DMS53 (cell line): Measurements from ENCODE around the gene CHCHD3.

Experiments used
- DNase-seq: peaks from one replicate; lab custom pipeline; 2025; lab: John Stamatoyannopoulos, UW

Gene CHCHD3

DNA sequence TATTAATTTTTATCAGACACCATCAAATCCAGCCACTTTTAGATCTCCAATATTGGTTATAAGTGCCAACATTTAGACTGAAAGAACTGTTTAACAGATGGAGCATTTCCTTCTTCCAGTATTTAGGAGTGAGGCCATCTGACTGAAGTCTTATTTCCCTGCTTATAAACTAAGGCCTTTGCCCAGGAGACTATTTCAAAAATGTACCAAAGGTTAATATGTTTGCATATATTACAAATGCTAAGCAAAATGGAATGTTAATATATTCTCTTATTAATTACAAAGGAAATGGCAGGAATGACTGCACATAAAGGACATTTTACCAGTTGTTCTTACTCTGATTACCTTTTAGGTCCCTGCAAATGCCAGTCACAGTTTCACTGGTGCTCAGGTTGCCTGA is 266.8 kb downstream of the CHCHD3 start:
- DNase-seq, result no peak

DNA sequence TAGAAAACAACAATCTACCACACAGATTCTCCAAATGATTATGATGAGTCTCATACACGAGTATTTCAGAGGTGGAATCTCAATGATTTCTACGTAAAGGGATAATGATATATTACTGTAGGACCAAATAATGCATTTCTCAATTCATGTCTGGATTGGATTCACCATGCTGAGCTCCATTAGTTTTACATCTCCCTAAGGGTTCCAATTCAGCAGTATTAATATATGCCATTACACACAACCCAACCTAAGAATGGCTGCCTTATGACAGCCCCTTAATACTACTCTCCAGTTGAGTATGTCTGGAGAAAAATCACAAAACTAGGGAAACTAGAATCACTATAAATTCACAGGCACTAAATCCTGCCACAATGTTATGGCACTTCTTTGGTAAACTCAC is 271.3 kb downstream of the CHCHD3 start:
- DNase-seq, result no peak

DNA sequence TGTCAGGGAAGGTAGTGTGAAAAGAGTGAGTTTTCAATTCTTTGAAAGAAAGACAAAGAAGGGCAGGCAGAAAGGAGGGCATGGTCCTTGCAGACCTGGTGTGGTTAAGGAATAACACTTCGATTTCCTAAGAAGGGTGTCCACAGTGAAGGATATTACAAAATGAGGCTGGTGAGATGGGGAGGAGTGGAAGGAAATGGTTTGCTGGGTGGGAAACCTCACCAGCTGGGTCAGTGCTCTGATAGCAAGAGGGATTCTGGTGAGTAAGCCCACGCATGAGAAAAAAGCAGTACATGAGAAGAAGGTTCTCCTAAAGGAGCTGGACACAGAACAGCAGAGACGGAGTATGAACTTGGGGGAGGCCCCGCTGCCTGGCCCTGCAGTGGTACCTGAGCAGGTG is 275.1 kb downstream of the CHCHD3 start:
- DNase-seq, result no peak

DNA sequence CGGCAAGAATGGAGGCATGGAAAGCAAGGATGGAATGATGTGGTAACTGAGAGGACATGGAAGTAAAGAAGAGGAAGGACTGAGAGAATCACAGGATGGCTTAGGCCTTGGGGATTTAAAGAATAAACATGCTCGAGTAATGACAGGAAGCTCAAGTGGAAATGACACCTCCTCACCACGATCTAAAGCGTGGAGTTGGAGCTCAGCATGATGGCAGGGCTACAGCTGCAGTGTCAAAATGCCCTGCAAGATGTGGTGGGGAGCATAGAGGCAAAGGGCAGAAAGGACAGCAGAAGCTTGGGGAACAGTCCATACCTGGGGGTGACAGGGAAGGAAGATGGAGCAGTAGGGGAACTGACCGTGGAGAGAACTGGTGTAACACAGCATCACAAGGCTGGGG is 276.1 kb downstream of the CHCHD3 start:
- no peak for DNase-seq

DNA sequence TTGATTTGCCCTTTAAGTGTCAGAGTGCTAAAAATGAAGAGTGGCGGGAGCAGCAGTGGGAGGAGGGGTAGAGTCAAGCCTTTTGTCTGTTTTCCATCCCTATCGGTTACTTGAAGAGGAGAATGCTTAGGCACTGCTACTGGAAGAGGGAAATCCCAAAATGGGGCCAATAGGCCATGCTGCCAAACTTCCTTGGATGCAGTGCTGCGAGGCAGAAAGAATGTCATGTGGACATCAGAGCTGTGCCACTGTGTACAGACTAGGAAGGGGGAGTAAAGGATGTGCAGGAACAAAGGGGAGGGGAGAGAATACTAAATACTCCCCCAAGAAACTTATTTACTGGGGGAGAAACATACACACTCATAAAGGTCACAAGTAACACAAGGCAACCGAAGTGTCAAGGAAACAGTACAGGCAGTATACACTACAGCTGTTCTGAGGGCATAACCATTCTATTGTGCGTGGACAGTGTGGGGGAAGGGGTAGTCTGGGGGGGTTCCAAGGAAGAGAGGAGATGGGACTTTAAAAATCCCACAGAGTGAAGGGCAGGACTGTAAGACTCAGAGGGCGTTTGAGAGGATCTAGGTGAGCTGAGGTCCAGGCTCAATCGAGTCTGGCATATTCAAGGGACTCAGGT is 276.9 kb downstream of the CHCHD3 start:
- no peak for DNase-seq

DNA sequence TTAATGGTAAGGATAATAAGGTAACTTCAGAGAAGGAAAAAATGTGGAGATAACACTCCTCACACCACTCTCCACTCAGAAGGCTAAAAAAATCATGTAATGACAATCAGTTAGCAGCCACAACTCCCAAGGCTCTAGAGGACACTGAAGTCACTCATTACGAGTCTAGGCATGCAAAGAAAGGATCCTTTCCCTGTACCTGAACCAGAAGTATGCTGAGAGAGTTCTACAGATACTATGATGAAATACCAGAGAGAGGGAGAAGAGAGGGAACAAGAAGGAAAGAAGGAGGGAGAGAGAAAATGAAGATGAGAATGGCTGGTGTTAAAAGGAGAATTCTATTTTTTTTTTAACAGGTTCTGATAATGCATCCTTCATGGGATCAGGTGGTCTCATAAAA is 281.4 kb downstream of the CHCHD3 start:
- no peak for DNase-seq

DNA sequence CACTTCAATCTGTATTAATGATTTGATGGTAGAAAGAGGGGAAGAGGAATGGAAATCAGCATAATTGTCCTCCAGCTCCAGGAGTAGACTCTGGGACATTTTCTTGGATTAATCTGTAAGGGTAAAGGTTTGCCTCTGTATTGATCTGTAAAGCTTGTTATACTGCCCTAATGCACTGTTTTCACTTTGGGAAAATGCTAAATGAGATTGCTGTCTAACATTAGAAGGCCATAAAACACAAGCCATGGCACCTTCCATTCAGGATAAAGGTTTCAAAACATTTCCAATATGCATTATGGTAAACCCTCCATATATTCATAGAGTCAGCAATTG is 282.8 kb downstream of the CHCHD3 start:
- DNase-seq, result no peak

DNA sequence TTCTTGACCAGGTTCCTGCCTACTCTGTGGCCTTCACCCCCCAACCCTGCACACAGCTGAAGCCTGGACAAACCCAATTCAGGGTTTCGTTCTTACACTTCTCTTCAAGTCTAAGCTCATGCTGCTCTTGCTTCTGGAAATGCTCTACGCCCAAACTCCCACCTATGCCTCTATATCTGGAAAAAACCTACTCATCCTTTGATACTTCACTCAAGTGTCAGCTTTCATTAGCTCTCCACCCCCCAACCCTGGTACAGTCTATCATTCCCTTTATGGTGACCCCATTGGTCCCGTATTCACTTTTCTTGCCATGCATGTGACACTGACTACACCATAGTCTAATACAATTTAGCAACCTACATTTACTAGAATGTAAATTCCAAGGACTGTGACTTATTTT is 284.7 kb downstream of the CHCHD3 start:
- no peak for DNase-seq

DNA sequence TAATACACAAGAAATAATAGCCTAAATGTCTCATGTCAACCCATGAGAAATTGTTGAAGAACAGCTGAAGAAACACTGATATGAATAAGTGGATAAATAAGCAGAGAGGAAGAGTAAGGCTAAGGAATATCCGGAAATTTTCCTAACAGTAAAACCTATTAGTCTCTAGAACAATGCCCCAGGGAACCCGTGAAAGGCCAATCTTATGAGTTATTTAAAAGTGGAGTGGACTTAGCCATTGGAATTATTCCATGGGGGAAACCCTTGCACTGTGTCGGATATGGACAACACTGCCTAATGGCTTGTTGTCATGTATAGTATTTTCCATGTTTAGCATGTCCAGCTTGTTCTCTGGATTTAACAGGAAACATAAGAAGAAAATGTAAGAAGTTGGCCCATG is 288.4 kb downstream of the CHCHD3 start:
- DNase-seq, result no peak

DNA sequence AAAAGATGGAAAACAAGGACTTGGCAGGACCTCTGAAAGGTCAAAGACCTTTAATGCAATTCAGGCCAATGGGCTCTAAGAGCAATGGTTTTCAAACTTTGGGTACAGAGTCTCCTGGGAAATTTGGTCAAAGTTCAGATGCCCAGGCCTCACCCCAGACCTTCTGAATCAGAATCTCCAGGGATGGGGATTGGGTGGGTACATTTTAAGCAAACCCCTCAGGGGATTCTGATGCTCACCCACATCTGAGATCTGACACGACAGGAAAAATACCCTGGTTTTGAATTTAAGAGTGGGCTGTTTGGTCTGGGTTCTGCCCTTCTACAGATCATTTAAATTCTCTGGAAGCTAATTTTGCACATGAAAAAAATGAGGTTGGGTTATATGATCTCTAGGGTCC is 290.9 kb downstream of the CHCHD3 start:
- DNase-seq, result no peak

DNA sequence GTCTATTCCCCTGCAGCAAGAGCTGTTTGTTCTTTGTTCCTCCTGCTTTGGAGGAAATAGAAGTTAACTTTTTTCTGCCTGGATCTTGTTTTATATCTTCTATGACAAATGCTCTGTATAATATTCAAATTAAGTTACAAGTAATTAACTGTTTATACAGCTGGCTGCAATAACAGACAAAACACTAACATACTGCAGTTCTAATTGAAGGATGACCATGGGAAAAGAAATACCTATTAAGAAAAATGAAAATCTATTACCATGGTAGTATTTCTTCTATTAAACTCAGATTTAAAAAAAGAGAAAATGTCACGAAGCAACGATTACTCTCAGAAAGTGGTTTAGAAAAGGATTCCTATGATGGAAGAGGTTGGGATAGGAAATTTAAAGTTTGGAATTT is 291.8 kb downstream of the CHCHD3 start:
- no peak for DNase-seq

DNA sequence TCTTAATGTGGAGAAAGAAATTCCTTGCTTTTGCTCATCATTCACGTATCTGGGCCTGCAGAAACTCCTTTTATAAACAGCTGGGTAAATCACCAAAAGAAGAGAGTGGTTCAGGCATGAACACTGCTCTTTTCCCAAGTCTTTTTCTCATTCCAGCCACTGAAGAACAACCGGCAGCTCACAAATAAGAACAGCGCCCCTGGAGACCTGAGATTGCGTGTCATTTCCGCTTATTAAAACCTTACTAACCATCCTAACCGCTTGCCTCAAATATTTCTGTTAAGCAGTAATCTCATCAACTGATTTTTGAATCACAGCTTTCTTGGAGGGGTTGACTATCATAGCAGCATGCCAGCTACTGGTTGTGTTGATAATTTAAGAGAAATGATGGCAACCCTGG is 292.6 kb downstream of the CHCHD3 start:
- no peak for DNase-seq

DNA sequence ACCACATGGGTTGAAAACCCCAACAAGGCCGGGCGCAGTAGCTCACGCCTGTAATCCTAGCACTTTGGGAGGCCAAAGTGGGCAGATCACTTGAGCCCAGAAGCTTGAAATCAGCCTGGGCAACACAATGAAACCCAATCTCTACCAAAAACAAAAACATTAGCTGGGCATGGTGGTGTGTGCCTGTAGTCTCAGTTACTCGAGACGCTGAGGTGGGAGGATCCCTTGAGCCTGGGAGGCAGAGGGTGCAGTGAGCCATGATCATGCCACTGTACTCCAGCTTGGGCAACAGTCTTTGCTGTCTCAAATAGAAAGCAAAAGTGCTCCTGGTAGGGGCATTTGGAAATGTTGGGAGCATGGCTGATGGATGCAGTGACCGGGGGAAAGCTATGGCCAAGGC is 296.0 kb downstream of the CHCHD3 start:
- no peak for DNase-seq

DNA sequence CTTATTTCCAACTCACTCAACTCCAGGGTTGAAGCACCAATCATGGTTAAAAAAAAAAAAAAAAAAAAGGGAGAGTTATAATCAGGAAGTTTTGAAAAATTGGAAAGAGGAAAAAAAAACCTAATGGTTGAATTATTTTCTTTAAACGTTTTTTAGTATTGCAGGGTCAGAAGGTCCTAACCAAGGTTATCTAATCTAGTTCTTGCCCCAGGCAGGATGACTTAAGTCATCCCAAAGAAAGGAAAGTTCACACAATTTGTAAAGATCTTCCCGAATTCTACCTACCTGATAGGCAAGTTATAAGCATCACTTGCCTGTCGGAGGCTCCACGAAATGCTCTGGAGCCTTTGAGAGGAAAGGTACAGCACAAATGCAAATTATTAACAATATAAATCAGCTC is 297.5 kb downstream of the CHCHD3 start:
- DNase-seq, result no peak

DNA sequence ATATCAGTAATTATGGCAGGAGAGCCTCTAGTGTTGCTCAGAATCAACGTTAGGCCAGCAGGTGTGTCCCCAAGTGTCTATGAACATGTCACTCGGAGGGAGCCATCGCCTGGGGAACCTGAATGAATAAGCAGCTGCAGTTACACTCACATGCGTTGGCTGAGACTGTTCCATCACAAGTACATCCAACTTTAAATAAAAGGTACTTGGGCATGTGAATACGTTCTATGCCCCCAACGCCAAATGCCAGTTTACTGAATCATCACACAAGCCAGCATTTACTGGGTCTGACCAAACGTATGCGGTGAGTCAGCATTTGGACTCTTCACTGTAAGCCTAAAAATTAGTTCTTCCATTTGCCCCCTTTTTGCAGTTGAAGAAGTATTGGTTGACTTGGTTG is 298.1 kb downstream of the CHCHD3 start:
- DNase-seq, result peak; percentile 52

DNA sequence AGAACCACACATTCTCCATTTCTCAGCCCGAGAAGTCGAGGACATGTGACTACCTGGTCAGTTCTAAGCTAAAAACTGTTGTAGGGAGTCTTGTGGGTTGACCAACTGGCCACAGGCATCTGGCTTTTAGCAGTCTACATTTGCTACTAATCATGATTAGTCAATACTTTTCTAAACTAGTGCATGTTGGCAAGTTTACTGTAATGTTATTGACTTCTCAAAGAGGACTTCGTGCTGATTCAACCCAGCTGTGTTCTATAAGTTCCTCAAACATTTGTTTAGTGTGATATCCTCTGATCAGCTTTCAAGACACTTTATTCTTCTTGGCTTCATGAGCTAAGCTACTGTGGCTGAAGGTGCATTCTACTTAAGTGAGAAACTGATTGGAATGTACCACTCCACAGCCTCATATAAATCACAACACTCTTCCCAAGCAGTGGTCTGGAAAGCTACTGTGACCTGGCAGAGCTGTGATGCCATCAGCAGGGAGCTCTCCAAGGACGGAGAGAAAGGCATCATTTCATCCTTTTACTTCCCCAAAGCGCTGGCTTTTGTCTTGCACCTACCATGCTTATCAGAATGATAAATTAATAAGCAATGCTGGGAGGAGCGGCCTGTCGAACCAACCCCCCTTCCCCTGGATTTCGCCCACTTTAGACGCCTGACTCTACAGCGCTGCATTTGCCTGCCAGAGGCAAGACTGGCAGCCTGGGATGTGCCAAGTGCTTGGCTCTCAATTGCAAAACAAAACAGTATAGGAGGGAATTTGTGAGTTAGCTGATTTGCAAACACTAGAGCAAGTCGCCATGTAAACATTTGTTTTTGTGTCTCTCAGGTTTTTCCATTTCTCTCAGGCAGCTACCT is 298.9 kb downstream of the CHCHD3 start:
- DNase-seq, result peak; percentile 28

DNA sequence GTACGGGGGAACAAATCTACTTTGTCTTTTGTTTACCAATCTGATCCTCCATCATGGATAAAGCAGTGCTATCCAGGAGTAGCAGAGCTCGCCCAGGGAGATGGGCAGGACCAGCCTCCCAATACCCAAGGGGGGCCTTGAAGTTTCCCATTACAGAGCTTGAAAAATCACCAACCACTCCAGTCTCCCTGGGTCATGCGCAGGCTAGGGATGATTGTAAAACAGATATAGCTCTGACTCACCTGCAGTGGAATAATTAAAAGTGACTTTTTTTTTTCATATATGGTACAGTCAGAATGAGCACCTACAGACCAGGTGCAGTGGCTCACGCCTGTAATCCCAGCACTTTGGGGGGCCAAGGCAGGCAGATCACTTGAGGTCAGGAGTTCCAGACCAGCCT is 301.1 kb downstream of the CHCHD3 start:
- DNase-seq, result no peak

DNA sequence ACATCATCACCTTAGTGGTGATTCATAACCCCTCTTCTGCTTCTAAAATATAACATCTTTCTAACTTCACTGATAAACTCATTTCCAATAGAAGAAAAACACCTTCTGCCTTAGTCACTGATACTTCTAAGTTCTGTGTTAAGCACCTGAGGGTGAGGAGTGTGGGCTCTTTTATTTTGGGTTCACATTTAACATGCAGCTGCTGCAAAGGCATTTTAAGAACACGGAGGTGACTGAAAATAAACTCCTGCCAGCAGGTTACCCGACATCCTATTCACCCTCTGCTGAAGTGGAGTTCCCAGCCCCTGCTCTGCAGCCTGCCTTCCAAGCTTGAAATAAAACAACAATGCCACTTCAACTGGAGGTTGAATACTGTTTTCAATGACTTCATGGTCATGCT is 302.7 kb downstream of the CHCHD3 start:
- DNase-seq, result no peak

DNA sequence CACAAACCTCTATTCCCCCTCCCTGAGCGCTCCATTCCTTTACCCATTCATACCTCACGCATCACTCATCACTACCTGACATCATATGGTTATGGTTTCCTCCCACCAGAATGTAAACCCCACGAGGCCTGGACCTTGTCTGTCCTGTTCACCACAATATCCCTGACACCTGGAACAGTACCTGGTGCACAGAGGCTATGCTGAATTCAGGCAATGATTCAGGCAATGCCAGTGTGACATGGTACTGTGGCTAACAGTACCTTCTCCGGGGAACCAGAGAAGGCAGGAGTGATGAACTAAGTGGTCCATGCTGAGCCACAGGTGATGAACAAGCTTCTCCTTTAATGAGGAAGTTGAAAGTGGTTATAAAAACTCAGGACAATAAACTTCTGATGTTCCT is 303.1 kb downstream of the CHCHD3 start:
- DNase-seq, result no peak

DNA sequence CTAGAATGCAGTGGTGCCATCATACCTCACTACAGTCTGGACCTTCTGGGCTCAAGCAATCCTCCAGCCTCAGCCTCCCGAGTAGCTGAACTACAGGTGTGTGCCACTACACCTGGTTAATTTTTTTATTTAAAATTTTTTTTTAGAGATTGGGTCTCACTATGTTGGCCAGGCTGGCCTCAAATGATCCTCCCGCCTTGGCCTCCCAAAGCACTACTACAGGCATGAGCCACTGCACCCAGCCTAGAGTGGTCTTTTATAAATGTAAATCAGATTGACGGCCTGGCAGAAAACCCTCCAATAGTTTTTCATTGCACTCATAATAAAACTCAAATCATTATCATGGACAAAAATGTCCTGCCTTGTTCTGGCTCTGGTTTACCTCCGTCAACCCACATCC is 303.9 kb downstream of the CHCHD3 start:
- DNase-seq, result no peak

DNA sequence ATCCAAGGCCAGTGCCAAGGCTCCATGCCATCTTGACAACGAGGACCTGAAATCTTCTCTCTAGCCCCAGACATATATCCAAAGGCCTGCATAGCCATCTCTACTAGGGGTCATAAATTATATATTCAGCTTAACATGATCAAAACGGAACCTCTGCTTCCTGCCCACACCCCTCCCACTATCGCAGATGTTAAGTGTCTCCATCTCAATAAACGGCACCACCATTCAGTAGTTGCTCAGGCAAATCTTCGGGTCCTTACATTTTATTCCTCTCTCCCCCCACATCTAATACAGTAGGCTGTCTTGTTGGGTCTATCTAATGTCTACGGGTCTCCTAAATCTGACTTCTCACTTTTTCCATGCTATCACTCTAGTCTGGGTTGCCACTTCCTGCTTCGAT is 304.5 kb downstream of the CHCHD3 start:
- DNase-seq, result no peak

DNA sequence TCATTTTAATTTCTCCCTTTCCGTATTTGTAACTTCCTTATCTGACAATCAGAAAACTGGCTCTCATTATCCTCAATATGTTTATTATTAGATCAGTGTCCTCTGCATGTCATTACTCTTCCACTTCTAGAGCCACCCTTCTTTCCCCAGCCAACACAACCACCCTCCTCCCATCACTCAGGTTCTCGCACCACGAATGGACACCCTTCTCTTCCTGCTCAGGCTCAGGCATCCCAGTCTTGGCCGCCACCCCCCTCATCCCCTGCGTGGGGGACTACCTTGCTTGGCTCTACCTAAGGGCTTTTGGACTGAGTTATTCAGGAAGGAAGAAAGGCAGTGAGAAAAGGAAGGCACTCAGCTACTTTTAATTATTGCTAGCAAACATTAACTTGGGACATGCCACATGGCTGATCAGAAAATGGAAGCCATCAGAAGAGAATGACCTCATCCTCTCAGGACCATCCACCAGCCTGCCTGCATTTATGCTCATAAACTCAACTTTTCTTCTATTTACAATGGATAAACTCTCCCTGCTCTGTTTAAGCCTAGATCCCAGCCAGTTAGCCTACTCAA is 305.8 kb downstream of the CHCHD3 start:
- DNase-seq, result no peak

DNA sequence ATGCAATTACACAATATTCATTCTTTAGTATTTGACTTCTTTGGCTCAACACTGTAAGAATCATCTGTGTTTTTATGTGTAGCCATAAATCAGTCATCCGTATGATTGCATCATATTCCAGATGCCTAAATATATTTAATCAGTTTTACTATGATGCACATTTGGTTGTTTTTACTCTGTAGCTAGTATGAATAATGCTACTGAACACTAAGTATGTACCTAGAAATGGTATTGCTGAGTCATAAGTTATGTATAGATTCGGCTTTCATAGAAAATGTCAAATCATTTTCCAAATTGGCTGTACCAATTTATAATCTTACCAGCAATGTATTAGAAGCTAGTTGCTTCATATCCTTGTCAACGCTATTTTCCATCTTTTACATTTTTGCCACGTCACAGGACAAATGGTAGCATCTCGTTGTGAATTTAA is 308.3 kb downstream of the CHCHD3 start:
- DNase-seq, result no peak

DNA sequence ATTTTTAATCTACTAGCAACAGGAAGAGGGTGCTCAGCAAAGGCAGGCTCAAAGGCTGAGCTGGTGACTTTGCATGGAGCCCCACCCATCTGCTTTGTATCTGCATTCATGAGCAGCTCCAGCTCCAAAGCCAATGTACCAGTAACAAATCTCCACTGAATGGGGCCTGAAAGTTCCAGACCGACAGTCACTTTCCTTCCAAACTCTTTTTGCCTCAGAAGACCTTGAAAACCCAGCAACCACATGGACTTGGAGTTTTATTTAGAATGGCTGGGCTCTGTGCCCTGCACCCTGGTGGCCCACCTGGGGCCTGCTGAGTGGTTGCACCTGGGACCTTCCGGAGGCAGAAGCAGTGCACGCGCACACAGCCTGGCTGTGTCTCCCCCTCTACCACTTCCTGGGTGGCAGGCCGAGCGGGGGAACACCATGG is 310.6 kb downstream of the CHCHD3 start:
- DNase-seq, result no peak
